Astrocyte (in vitro differentiated cells and primary cell): ENCODE data around the gene EMP3.

Experiments used
- CTCF ChIP-seq: IDR thresholded peaks from 2 replicates; pipeline ENCODE4 v1.5.1; 2011; ENCODE audit warnings: low read depth, mild to moderate bottlenecking, inconsistent platforms, low read length, moderate library complexity; ENCODE audit not compliant: insufficient read depth
- EZH2 ChIP-seq: IDR thresholded peaks from 2 replicates; pipeline ENCODE4 v1.6.1; 2012; ENCODE audit warnings: mild to moderate bottlenecking, low read length, inconsistent platforms; ENCODE audit not compliant: insufficient read depth

- TF ChIP-seq CTCF (no peak), EZH2 (no peak)
These were observed 4.1 kb upstream of the EMP3 start for GRCh38 chr19:48321372-48321621.
